ENCODE measurements around the gene EPB41. TPM values are rescaled to one million over a fixed set of nuclear protein-coding genes. Genes with fewer than 3 reads are reported as not detected.

EPB41 gene
- total and polyA plus RNA-seq, 9 of the 15 experiments (the other 6 are each of a cell fraction or from before 2014, with no cell fraction given): 3.7 to 213 (median 141) TPM

DNA sequence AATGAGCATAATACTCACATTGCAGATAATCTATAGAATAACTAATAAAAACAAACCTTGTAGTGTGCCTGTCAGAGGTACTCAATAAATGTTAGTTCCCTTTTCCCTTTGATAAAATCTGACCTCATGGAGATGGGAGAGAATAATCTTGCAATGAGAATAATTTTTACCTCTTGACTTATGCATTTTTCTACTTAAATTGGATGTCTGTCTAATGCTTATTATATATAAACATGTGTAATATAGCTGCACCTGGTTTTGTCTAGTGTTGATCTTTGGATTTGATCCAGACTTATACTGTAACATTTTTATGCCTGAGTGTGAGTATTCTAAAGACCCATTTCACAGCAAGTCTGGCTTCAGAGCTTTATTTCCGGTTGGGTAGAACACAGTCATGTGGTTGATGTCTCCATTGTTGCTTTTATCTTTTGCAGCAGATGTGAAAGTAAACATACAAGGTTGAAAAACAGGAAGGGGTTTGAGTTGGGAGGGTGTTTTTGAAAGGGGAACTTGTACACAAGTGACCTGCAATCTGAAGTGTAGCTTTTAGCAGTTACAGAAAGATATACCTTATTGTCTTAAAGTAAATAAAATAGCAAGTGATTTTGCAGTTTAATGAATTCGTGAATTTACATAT is 12.4 kb downstream of the EPB41 start (continued):
- TF ChIP-seq EP400 (IDR thresholded peaks at IDR 0.05) (peak; percentile 87), FOXJ3 (CRISPR knock-in tag; IDR thresholded peaks at IDR 0.05) (no peak), NEUROD1 (IDR thresholded peaks at IDR 0.05; ENCODE audit: borderline replicate concordance, low read depth, low read length, partially characterized antibody) (peak; percentile 87), NFE2L1 (tag; IDR thresholded peaks at IDR 0.05; ENCODE audit: borderline replicate concordance, low read depth) (no peak), ZBTB7A (IDR thresholded peaks at IDR 0.05; ENCODE audit: borderline replicate concordance, control insufficient read depth, low read depth, low read length) (no peak), ZNF140 (CRISPR knock-in tag; IDR thresholded peaks at IDR 0.05) (no peak), COPS2 (conservative IDR thresholded peaks at IDR 0.05) (no peak), HDAC2 (IDR thresholded peaks at IDR 0.05) (peak; percentile 98), ZNF354B (CRISPR knock-in tag; IDR thresholded peaks at IDR 0.05) (no peak; the same call in 1 of the 2 replicates), BCL6 (CRISPR knock-in tag; IDR thresholded peaks at IDR 0.05) (no peak)
- TF ChIP-seq, protein P1, sequence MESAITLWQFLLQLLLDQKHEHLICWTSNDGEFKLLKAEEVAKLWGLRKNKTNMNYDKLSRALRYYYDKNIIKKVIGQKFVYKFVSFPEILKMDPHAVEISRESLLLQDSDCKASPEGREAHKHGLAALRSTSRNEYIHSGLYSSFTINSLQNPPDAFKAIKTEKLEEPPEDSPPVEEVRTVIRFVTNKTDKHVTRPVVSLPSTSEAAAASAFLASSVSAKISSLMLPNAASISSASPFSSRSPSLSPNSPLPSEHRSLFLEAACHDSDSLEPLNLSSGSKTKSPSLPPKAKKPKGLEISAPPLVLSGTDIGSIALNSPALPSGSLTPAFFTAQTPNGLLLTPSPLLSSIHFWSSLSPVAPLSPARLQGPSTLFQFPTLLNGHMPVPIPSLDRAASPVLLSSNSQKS (CRISPR knock-in tag; IDR thresholded peaks at IDR 0.05): no peak
- TF ChIP-seq, protein P2, sequence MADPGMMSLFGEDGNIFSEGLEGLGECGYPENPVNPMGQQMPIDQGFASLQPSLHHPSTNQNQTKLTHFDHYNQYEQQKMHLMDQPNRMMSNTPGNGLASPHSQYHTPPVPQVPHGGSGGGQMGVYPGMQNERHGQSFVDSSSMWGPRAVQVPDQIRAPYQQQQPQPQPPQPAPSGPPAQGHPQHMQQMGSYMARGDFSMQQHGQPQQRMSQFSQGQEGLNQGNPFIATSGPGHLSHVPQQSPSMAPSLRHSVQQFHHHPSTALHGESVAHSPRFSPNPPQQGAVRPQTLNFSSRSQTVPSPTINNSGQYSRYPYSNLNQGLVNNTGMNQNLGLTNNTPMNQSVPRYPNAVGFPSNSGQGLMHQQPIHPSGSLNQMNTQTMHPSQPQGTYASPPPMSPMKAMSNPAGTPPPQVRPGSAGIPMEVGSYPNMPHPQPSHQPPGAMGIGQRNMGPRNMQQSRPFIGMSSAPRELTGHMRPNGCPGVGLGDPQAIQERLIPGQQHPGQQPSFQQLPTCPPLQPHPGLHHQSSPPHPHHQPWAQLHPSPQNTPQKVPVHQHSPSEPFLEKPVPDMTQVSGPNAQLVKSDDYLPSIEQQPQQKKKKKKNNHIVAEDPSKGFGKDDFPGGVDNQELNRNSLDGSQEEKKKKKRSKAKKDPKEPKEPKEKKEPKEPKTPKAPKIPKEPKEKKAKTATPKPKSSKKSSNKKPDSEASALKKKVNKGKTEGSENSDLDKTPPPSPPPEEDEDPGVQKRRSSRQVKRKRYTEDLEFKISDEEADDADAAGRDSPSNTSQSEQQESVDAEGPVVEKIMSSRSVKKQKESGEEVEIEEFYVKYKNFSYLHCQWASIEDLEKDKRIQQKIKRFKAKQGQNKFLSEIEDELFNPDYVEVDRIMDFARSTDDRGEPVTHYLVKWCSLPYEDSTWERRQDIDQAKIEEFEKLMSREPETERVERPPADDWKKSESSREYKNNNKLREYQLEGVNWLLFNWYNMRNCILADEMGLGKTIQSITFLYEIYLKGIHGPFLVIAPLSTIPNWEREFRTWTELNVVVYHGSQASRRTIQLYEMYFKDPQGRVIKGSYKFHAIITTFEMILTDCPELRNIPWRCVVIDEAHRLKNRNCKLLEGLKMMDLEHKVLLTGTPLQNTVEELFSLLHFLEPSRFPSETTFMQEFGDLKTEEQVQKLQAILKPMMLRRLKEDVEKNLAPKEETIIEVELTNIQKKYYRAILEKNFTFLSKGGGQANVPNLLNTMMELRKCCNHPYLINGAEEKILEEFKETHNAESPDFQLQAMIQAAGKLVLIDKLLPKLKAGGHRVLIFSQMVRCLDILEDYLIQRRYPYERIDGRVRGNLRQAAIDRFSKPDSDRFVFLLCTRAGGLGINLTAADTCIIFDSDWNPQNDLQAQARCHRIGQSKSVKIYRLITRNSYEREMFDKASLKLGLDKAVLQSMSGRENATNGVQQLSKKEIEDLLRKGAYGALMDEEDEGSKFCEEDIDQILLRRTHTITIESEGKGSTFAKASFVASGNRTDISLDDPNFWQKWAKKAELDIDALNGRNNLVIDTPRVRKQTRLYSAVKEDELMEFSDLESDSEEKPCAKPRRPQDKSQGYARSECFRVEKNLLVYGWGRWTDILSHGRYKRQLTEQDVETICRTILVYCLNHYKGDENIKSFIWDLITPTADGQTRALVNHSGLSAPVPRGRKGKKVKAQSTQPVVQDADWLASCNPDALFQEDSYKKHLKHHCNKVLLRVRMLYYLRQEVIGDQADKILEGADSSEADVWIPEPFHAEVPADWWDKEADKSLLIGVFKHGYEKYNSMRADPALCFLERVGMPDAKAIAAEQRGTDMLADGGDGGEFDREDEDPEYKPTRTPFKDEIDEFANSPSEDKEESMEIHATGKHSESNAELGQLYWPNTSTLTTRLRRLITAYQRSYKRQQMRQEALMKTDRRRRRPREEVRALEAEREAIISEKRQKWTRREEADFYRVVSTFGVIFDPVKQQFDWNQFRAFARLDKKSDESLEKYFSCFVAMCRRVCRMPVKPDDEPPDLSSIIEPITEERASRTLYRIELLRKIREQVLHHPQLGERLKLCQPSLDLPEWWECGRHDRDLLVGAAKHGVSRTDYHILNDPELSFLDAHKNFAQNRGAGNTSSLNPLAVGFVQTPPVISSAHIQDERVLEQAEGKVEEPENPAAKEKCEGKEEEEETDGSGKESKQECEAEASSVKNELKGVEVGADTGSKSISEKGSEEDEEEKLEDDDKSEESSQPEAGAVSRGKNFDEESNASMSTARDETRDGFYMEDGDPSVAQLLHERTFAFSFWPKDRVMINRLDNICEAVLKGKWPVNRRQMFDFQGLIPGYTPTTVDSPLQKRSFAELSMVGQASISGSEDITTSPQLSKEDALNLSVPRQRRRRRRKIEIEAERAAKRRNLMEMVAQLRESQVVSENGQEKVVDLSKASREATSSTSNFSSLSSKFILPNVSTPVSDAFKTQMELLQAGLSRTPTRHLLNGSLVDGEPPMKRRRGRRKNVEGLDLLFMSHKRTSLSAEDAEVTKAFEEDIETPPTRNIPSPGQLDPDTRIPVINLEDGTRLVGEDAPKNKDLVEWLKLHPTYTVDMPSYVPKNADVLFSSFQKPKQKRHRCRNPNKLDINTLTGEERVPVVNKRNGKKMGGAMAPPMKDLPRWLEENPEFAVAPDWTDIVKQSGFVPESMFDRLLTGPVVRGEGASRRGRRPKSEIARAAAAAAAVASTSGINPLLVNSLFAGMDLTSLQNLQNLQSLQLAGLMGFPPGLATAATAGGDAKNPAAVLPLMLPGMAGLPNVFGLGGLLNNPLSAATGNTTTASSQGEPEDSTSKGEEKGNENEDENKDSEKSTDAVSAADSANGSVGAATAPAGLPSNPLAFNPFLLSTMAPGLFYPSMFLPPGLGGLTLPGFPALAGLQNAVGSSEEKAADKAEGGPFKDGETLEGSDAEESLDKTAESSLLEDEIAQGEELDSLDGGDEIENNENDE (IDR thresholded peaks at IDR 0.05; ENCODE audit: low read depth, low read length): no peak
- TF ChIP-seq, protein P3, sequence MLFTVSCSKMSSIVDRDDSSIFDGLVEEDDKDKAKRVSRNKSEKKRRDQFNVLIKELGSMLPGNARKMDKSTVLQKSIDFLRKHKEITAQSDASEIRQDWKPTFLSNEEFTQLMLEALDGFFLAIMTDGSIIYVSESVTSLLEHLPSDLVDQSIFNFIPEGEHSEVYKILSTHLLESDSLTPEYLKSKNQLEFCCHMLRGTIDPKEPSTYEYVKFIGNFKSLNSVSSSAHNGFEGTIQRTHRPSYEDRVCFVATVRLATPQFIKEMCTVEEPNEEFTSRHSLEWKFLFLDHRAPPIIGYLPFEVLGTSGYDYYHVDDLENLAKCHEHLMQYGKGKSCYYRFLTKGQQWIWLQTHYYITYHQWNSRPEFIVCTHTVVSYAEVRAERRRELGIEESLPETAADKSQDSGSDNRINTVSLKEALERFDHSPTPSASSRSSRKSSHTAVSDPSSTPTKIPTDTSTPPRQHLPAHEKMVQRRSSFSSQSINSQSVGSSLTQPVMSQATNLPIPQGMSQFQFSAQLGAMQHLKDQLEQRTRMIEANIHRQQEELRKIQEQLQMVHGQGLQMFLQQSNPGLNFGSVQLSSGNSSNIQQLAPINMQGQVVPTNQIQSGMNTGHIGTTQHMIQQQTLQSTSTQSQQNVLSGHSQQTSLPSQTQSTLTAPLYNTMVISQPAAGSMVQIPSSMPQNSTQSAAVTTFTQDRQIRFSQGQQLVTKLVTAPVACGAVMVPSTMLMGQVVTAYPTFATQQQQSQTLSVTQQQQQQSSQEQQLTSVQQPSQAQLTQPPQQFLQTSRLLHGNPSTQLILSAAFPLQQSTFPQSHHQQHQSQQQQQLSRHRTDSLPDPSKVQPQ (CRISPR knock-in tag; IDR thresholded peaks at IDR 0.05; ENCODE audit: borderline replicate concordance): no peak
